Effector memory CD4-positive, alpha-beta T cell (primary cell): ENCODE data around the gene UAP1L1.
"Not testable (repeated sequence)": the region's sequence is repeated elsewhere in the genome, so short reads cannot be mapped to it uniquely, and the experiment has no call there.

Source experiments
- DNase-seq, 3 donors: peaks; one replicate each; pipeline ENCODE4 v3.0.0-alpha.2; 2020
- H3K27ac ChIP-seq: 2 replicates; pipeline ENCODE4 v1.7.0; 2013; ENCODE audit warnings: mild to moderate bottlenecking, low read length, moderate library complexity; ENCODE audit not compliant: insufficient read depth, poor library complexity, severe bottlenecking
- H3K27me3 ChIP-seq: replicated peaks from 2 replicates; pipeline ENCODE4 v1.7.0; 2013; ENCODE audit warnings: mild to moderate bottlenecking, low read length; ENCODE audit not compliant: insufficient read depth, control insufficient read depth, poor library complexity, severe bottlenecking
- H3K36me3 ChIP-seq: 2 replicates; pipeline ENCODE4 v1.7.0; 2013; ENCODE audit warnings: mild to moderate bottlenecking, low read length, moderate library complexity; ENCODE audit not compliant: control insufficient read depth, insufficient read depth
- H3K4me1 ChIP-seq: 2 replicates; pipeline ENCODE4 v1.7.0; 2013; ENCODE audit warnings: low read length, mild to moderate bottlenecking; ENCODE audit not compliant: control insufficient read depth, insufficient read depth, poor library complexity, severe bottlenecking
- H3K4me3 ChIP-seq: 2 replicates; pipeline ENCODE4 v1.7.0; 2013; ENCODE audit warnings: low read length, low read depth, mild to moderate bottlenecking; ENCODE audit not compliant: insufficient read depth, poor library complexity, severe bottlenecking
- H3K9me3 ChIP-seq: 2 replicates; pipeline ENCODE4 v1.7.0; 2013; ENCODE audit warnings: mild to moderate bottlenecking, low read length, moderate library complexity; ENCODE audit not compliant: control insufficient read depth

Gene UAP1L1

GRCh38 chr9:137058521-137059234 lies 18.6 kb upstream of the UAP1L1 start:
- DNase-seq = no peak

GRCh38 chr9:137062384-137062783 lies 14.9 kb upstream of the UAP1L1 start:
- Histone ChIP-seq H3K36me3 (no peaks in the 10 kb centered on the region), H3K4me1 (no peaks in the 10 kb centered on the region), H3K4me3 (no peak overlapping the region), H3K27me3 (no peaks in the 10 kb centered on the region), H3K9me3 (no peaks in the 10 kb centered on the region), H3K27ac (no peak overlapping the region)
- DNase-seq = no peak

More at GRCh38 chr9:137058521-137059234, 18.6 kb upstream of the UAP1L1 start:
- no peak overlapping the region for H3K4me3 ChIP-seq
- no peaks in the 10 kb centered on the region for H3K36me3 ChIP-seq
- no peak overlapping the region for H3K27ac ChIP-seq
- peaks cover under 1% of the 10 kb centered on the region for H3K4me1 ChIP-seq
- H3K9me3 ChIP-seq = no peaks in the 10 kb centered on the region
- H3K27me3 ChIP-seq = no peaks in the 10 kb centered on the region

GRCh38 chr9:137062798-137063197 lies 14.5 kb upstream of the UAP1L1 start:
- H3K36me3 ChIP-seq, H3K4me1 ChIP-seq, H3K4me3 ChIP-seq, H3K27me3 ChIP-seq, H3K27ac ChIP-seq, H3K9me3 ChIP-seq, DNase-seq: not testable (repeated sequence)

GRCh38 chr9:137063311-137064026 lies 13.8 kb upstream of the UAP1L1 start:
- Histone ChIP-seq H3K36me3 (no peaks in the 10 kb centered on the region), H3K4me1 (no peaks in the 10 kb centered on the region), H3K4me3 (no peak overlapping the region), H3K9me3 (no peaks in the 10 kb centered on the region), H3K27me3 (no peaks in the 10 kb centered on the region), H3K27ac (no peak overlapping the region)
- DNase-seq = no peak

GRCh38 chr9:137064027-137064879 lies 13.1 kb upstream of the UAP1L1 start:
- no peaks in the 10 kb centered on the region for H3K27me3 ChIP-seq
- peak in 1 of 3 donors; percentile 42 for DNase-seq
- peaks cover under 1% of the 10 kb centered on the region for H3K4me1 ChIP-seq
- H3K4me3 ChIP-seq = no peak overlapping the region
- H3K9me3 ChIP-seq = no peaks in the 10 kb centered on the region
- no peaks in the 10 kb centered on the region for H3K36me3 ChIP-seq
- H3K27ac ChIP-seq = no peak overlapping the region

- Histone ChIP-seq H3K4me3 (no peak overlapping the region), H3K4me1 (peaks cover 5% of the 10 kb centered on the region), H3K9me3 (no peaks in the 10 kb centered on the region), H3K27me3 (no peaks in the 10 kb centered on the region), H3K27ac (no peak overlapping the region), H3K36me3 (no peaks in the 10 kb centered on the region)
- no peak for DNase-seq
These were observed 12.5 kb upstream of the UAP1L1 start for GRCh38 chr9:137064880-137065164.

GRCh38 chr9:137065336-137065967 lies 11.9 kb upstream of the UAP1L1 start:
- Histone ChIP-seq H3K9me3 (no peaks in the 10 kb centered on the region), H3K27me3 (no peaks in the 10 kb centered on the region), H3K4me3 (no peak overlapping the region), H3K36me3 (no peaks in the 10 kb centered on the region), H3K4me1 (peaks cover 5% of the 10 kb centered on the region), H3K27ac (no peak overlapping the region)
- no peak for DNase-seq

GRCh38 chr9:137066096-137066861 lies 11.0 kb upstream of the UAP1L1 start:
- Histone ChIP-seq H3K4me1 (peaks cover 12% of the 10 kb centered on the region), H3K4me3 (no peak overlapping the region), H3K27me3 (no peaks in the 10 kb centered on the region), H3K27ac (no peak overlapping the region), H3K36me3 (no peaks in the 10 kb centered on the region), H3K9me3 (no peaks in the 10 kb centered on the region)
- no peak for DNase-seq

- peak; percentile 72 to 78 (median 74) for DNase-seq
- Histone ChIP-seq H3K27ac (peak overlapping the region; percentile 28), H3K36me3 (no peaks in the 10 kb centered on the region), H3K27me3 (no peaks in the 10 kb centered on the region), H3K9me3 (no peaks in the 10 kb centered on the region), H3K4me1 (peaks cover 12% of the 10 kb centered on the region), H3K4me3 (no peak overlapping the region)
These were observed 9.3 kb upstream of the UAP1L1 start for GRCh38 chr9:137067860-137068538.
